ENCODE results near the gene SLC25A38. TPM values are rescaled to one million over a fixed set of nuclear protein-coding genes. Genes with fewer than 3 reads are reported as not detected.

Gene SLC25A38
- total and polyA plus RNA-seq, 4 donors = 17.6 to 36.9 (median 29.3) TPM

- Histone ChIP-seq H3K9me3 (ENCODE audit: control insufficient read depth, insufficient read depth, low read length) (no peaks in the 10 kb centered on the region), H3K27me3 (ENCODE audit: control insufficient read depth, insufficient read depth, low read length) (no peaks in the 10 kb centered on the region), H3K36me3 (ENCODE audit: control insufficient read depth, insufficient read depth, low read length) (peaks cover 3% of the 10 kb centered on the region), H3K4me3 (ENCODE audit: low read depth, low read length) (peak overlapping the region; percentile 93), H3K4me1 (ENCODE audit: control insufficient read depth, insufficient read depth, low read length) (peaks cover 19% of the 10 kb centered on the region), H3K27ac (ENCODE audit: low read depth, low read length) (peak overlapping the region; percentile 71)
- no peak for DNase-seq (ENCODE audit: low read depth in 4 of 6, low spot score in 6 of 6)
- WGBS (ENCODE audit: insufficient coverage) = 80% methylated on average over 9 of the region's 14 CpGs
These were observed 1.5 kb downstream of the SLC25A38 start for GRCh38 chr3:39384665-39385000.

- WGBS (ENCODE audit: insufficient coverage) = 79% methylated on average over 8 of the region's 9 CpGs
- Histone ChIP-seq H3K27ac (ENCODE audit: low read depth, low read length) (no peak overlapping the region), H3K4me1 (ENCODE audit: control insufficient read depth, insufficient read depth, low read length) (peaks cover 19% of the 10 kb centered on the region), H3K9me3 (ENCODE audit: control insufficient read depth, insufficient read depth, low read length) (no peaks in the 10 kb centered on the region), H3K36me3 (ENCODE audit: control insufficient read depth, insufficient read depth, low read length) (peaks cover 8% of the 10 kb centered on the region), H3K4me3 (ENCODE audit: low read depth, low read length) (no peak overlapping the region), H3K27me3 (ENCODE audit: control insufficient read depth, insufficient read depth, low read length) (no peaks in the 10 kb centered on the region)
- DNase-seq (ENCODE audit: low read depth in 4 of 6, low spot score in 6 of 6) = no peak
These were observed 2.4 kb downstream of the SLC25A38 start for GRCh38 chr3:39385456-39386090.

- H3K4me3 ChIP-seq (ENCODE audit: low read depth, low read length) = no peak overlapping the region
- WGBS (ENCODE audit: insufficient coverage) = 95% methylated on average over 1 of the region's 5 CpGs
- no peak for DNase-seq (ENCODE audit: low read depth in 4 of 6, low spot score in 6 of 6)
- no peaks in the 10 kb centered on the region for H3K9me3 ChIP-seq (ENCODE audit: control insufficient read depth, insufficient read depth, low read length)
- no peaks in the 10 kb centered on the region for H3K27me3 ChIP-seq (ENCODE audit: control insufficient read depth, insufficient read depth, low read length)
- H3K4me1 ChIP-seq (ENCODE audit: control insufficient read depth, insufficient read depth, low read length) = peaks cover 19% of the 10 kb centered on the region
- peaks cover 15% of the 10 kb centered on the region for H3K36me3 ChIP-seq (ENCODE audit: control insufficient read depth, insufficient read depth, low read length)
- H3K27ac ChIP-seq (ENCODE audit: low read depth, low read length) = no peak overlapping the region
These were observed 3.1 kb downstream of the SLC25A38 start for GRCh38 chr3:39386318-39386717.

GRCh38 chr3:39387411-39387975 is 4.3 kb downstream of the SLC25A38 start:
- Histone ChIP-seq H3K9me3 (ENCODE audit: control insufficient read depth, insufficient read depth, low read length) (no peaks in the 10 kb centered on the region), H3K4me3 (ENCODE audit: low read depth, low read length) (no peak overlapping the region), H3K4me1 (ENCODE audit: control insufficient read depth, insufficient read depth, low read length) (peaks cover 18% of the 10 kb centered on the region), H3K36me3 (ENCODE audit: control insufficient read depth, insufficient read depth, low read length) (peaks cover 23% of the 10 kb centered on the region), H3K27ac (ENCODE audit: low read depth, low read length) (no peak overlapping the region), H3K27me3 (ENCODE audit: control insufficient read depth, insufficient read depth, low read length) (no peaks in the 10 kb centered on the region)
- no peak for DNase-seq (ENCODE audit: low read depth in 4 of 6, low spot score in 6 of 6)
- 93% methylated on average over 1 of the region's 1 CpG for WGBS (ENCODE audit: insufficient coverage)

GRCh38 chr3:39388153-39388552 is 5.0 kb downstream of the SLC25A38 start:
- Histone ChIP-seq H3K4me3 (ENCODE audit: low read depth, low read length) (no peak overlapping the region), H3K27ac (ENCODE audit: low read depth, low read length) (no peak overlapping the region), H3K9me3 (ENCODE audit: control insufficient read depth, insufficient read depth, low read length) (no peaks in the 10 kb centered on the region), H3K36me3 (ENCODE audit: control insufficient read depth, insufficient read depth, low read length) (peaks cover 29% of the 10 kb centered on the region), H3K27me3 (ENCODE audit: control insufficient read depth, insufficient read depth, low read length) (no peaks in the 10 kb centered on the region), H3K4me1 (ENCODE audit: control insufficient read depth, insufficient read depth, low read length) (peaks cover 16% of the 10 kb centered on the region)
- DNase-seq (ENCODE audit: low read depth in 4 of 6, low spot score in 6 of 6) = no peak
- WGBS (ENCODE audit: insufficient coverage) = no CpG with 5 or more reads among the region's 2 CpGs

GRCh38 chr3:39388741-39389248 is 5.6 kb downstream of the SLC25A38 start:
- WGBS (ENCODE audit: insufficient coverage) = 90% methylated on average over 2 of the region's 2 CpGs
- peaks cover 35% of the 10 kb centered on the region for H3K36me3 ChIP-seq (ENCODE audit: control insufficient read depth, insufficient read depth, low read length)

GRCh38 chr3:39390181-39390580 is 7.0 kb downstream of the SLC25A38 start:
- no peak overlapping the region for H3K4me3 ChIP-seq (ENCODE audit: low read depth, low read length)
- DNase-seq (ENCODE audit: low read depth in 4 of 6, low spot score in 6 of 6) = no peak
- H3K9me3 ChIP-seq (ENCODE audit: control insufficient read depth, insufficient read depth, low read length) = no peaks in the 10 kb centered on the region
- peaks cover 4% of the 10 kb centered on the region for H3K4me1 ChIP-seq (ENCODE audit: control insufficient read depth, insufficient read depth, low read length)
- peaks cover 37% of the 10 kb centered on the region for H3K36me3 ChIP-seq (ENCODE audit: control insufficient read depth, insufficient read depth, low read length)
- 100% methylated on average over 1 of the region's 4 CpGs for WGBS (ENCODE audit: insufficient coverage)
- H3K27ac ChIP-seq (ENCODE audit: low read depth, low read length) = no peak overlapping the region
- H3K27me3 ChIP-seq (ENCODE audit: control insufficient read depth, insufficient read depth, low read length) = no peaks in the 10 kb centered on the region

More at GRCh38 chr3:39388741-39389248, 5.6 kb downstream of the SLC25A38 start:
- H3K4me1 ChIP-seq (ENCODE audit: control insufficient read depth, insufficient read depth, low read length) = peaks cover 13% of the 10 kb centered on the region
- H3K27ac ChIP-seq (ENCODE audit: low read depth, low read length) = no peak overlapping the region
- no peaks in the 10 kb centered on the region for H3K27me3 ChIP-seq (ENCODE audit: control insufficient read depth, insufficient read depth, low read length)
- DNase-seq (ENCODE audit: low read depth in 4 of 6, low spot score in 6 of 6) = no peak
- no peaks in the 10 kb centered on the region for H3K9me3 ChIP-seq (ENCODE audit: control insufficient read depth, insufficient read depth, low read length)
- H3K4me3 ChIP-seq (ENCODE audit: low read depth, low read length) = no peak overlapping the region

GRCh38 chr3:39396690-39397089 is 13.5 kb downstream of the SLC25A38 start:
- H3K27me3 ChIP-seq (ENCODE audit: control insufficient read depth, insufficient read depth, low read length) = no peaks in the 10 kb centered on the region
- H3K27ac ChIP-seq (ENCODE audit: low read depth, low read length) = no peak overlapping the region
- H3K4me1 ChIP-seq (ENCODE audit: control insufficient read depth, insufficient read depth, low read length) = no peaks in the 10 kb centered on the region
- no peaks in the 10 kb centered on the region for H3K9me3 ChIP-seq (ENCODE audit: control insufficient read depth, insufficient read depth, low read length)
- WGBS (ENCODE audit: insufficient coverage) = 100% methylated on average over 1 of the region's 3 CpGs
- peaks cover 49% of the 10 kb centered on the region for H3K36me3 ChIP-seq (ENCODE audit: control insufficient read depth, insufficient read depth, low read length)
- H3K4me3 ChIP-seq (ENCODE audit: low read depth, low read length) = no peak overlapping the region
- no peak for DNase-seq (ENCODE audit: low read depth in 4 of 6, low spot score in 6 of 6)

- Histone ChIP-seq H3K4me1 (ENCODE audit: control insufficient read depth, insufficient read depth, low read length) (no peaks in the 10 kb centered on the region), H3K9me3 (ENCODE audit: control insufficient read depth, insufficient read depth, low read length) (no peaks in the 10 kb centered on the region), H3K27ac (ENCODE audit: low read depth, low read length) (no peak overlapping the region), H3K4me3 (ENCODE audit: low read depth, low read length) (no peak overlapping the region), H3K36me3 (ENCODE audit: control insufficient read depth, insufficient read depth, low read length) (peaks cover 33% of the 10 kb centered on the region), H3K27me3 (ENCODE audit: control insufficient read depth, insufficient read depth, low read length) (no peaks in the 10 kb centered on the region)
- no CpG with 5 or more reads among the region's 4 CpGs for WGBS (ENCODE audit: insufficient coverage)
- no peak for DNase-seq (ENCODE audit: low read depth in 4 of 6, low spot score in 6 of 6)
These were observed 15.5 kb downstream of the SLC25A38 start for GRCh38 chr3:39398700-39399099.

GRCh38 chr3:39401983-39402382 is 18.8 kb downstream of the SLC25A38 start:
- no peak for DNase-seq (ENCODE audit: low read depth in 4 of 6, low spot score in 6 of 6)
- Histone ChIP-seq H3K4me1 (ENCODE audit: control insufficient read depth, insufficient read depth, low read length) (no peaks in the 10 kb centered on the region), H3K27ac (ENCODE audit: low read depth, low read length) (no peak overlapping the region), H3K4me3 (ENCODE audit: low read depth, low read length) (no peak overlapping the region), H3K36me3 (ENCODE audit: control insufficient read depth, insufficient read depth, low read length) (peaks cover 19% of the 10 kb centered on the region), H3K9me3 (ENCODE audit: control insufficient read depth, insufficient read depth, low read length) (no peaks in the 10 kb centered on the region), H3K27me3 (ENCODE audit: control insufficient read depth, insufficient read depth, low read length) (no peaks in the 10 kb centered on the region)
- no CpG with 5 or more reads among the region's 2 CpGs for WGBS (ENCODE audit: insufficient coverage)
